HG03521 (cell line): ENCODE data around the gene UBAC1.

Experiments
- ATAC-seq: cut with Tn5 transposase; IDR thresholded peaks from one replicate; pipeline ENCODE4 v1.9.1; 2021; ENCODE audit warnings: mild to moderate bottlenecking, moderate library complexity; ENCODE audit not compliant: unreplicated experiment

UBAC1 gene

DNA sequence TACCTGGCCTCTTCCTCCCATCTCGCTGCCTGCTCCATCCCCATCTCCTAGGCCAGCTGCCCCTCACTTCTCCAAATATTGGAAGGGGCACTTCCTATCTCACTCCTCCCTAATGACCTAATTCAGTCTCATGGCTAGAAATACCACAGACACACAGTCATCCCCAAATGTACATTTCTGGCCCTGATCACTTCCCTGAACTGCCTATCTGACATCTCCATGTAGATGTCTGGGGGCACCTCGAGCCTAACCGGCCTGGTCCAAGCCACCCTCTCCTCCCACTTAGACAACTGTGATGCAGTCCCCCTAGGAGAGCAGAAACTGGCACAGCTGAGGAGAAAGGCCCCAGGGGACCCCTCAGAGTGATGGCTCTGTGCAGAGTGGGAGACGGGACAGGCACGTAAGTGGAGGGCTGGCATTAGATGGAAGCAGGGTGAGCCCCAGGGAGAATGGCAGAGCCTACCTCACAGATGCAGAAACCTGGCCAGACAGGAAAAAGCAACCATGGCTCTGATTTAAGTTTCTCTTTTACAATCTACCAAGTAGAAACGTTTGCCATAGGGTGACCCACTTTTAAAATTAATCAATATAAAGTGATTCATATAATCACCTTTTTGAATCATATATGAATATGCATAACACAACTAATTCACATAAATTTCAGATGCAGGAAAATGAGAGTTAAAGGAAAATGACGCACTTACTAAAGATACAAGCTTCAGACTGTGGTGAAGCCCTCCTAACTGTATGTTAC is 75.9 kb downstream of the UBAC1 start:
- ATAC-seq: no peak

DNA sequence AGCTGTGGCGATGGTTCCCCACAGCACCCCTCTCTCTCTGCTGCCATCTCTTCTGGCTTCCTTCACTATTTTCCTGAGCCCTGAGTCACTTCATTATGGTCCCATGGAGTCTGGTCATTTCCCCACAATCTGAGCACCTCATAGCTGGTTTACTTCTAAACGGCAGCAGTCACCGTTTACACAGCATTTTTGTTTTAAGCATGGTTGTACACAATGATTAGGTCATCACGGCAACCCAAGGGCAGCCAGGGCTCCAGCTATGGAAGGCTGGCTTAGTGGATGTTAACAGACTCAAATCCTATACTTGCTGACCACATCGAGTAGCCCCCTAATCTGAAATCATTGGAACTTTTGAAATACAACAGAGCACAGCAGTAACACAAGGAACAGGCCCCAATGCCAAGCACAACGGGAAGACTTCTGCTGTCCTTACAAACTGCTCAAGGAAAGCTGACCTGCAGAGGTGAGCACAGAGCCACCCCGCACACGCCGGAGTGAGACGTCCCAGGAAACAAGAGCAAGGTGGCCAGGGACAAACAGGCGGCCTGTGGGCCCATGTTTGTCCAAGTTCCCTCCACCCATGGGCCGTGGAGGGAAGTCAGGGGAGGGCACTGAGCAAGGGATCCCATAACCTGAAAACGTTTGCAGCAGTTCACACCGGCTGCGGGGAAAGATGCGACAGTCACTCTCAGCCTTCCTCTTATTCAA is 76.7 kb downstream of the UBAC1 start:
- ATAC-seq: no peak

DNA sequence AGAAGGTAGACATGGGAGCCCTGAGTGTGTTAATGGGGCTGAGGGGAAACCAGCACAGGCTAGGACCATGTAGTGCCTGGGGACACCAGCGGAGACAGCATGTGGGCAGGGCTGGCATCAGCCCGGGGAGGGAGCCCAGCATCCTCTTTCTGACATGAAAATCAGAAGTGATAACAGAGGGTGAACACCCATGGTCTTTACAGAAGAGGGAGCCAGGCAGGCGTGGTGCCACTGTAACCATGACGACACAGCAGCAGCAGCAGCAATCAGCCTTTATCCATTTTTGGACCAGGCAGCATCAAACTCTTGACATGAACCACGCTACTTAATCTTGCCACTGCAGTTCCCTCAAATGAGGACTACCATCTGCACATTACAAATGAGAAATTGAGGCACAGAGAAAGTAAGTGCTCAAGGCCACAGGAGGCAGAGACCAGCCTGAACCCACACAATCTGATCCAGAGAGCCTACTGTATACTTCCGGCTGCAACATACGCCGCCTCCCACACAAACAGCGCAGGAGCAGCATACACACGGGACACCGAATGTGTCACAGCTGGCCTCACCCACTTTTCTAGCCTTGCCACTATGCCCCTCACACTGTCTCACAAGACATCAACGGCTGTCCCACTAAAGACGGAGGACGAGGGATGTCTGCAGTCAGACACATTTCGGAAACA is 77.6 kb downstream of the UBAC1 start:
- ATAC-seq: no peak
